Stomach (tissue), 4 donors: Measurements from ENCODE around the gene HSFX1.

Source experiments
- CTCF ChIP-seq, 7 experiments: fragments of 450-650 bp in 4 of 7; fragments of 200-600 bp in 3 of 7; sonication (generic) in 3 of 7; IDR thresholded peaks; one replicate each; pipeline ENCODE4 v1.5.1; 2016 to 2019; ENCODE audit warnings: antibody characterized with exemption in 7 of 7, control low read depth in 2 of 7, mild to moderate bottlenecking in 1 of 7
- POLR2A ChIP-seq, 4 donors: fragments of 450-650 bp; IDR thresholded peaks; one replicate each; pipeline ENCODE4 v1.6.1; 2016; ENCODE audit warnings: antibody characterized with exemption in 4 of 4, control low read depth in 2 of 4, mild to moderate bottlenecking in 1 of 4, moderate library complexity in 1 of 4

GRCh38 chrX:149799095-149799714 is 25.3 kb downstream of the HSFX1 start:
- TF ChIP-seq CTCF (IDR thresholded peaks at IDR 0.05) (no peak), POLR2A (IDR thresholded peaks at IDR 0.05) (no peak)
